GM12865 (cell line): ENCODE results near the gene NXPH1.
A peak's percentile ranks its signal among the peaks of the same experiment; 100 is the strongest.

Source experiments
- DNase-seq: peaks from one replicate; pipeline ENCODE4 v3.0.0; 2010; ENCODE audit warnings: low read depth
- H3K4me3 ChIP-seq: 2 replicates; pipeline ENCODE4 v1.5.1; 2011; ENCODE audit warnings: mild to moderate bottlenecking, low read depth, low read length, control low read depth
- CTCF ChIP-seq: IDR thresholded peaks from 2 replicates; pipeline ENCODE4 v1.5.1; 2011; ENCODE audit warnings: low read length, control low read depth, low read depth, inconsistent platforms; ENCODE audit not compliant: insufficient read depth; ENCODE audit errors: missing control alignments

Gene NXPH1

GRCh38 chr7:8627325-8627724 lies 193.9 kb downstream of the NXPH1 start:
- no peak for DNase-seq
- no peak for TF ChIP-seq CTCF
- no peak overlapping the region for H3K4me3 ChIP-seq

GRCh38 chr7:8628656-8629055 lies 195.2 kb downstream of the NXPH1 start:
- no peak for TF ChIP-seq CTCF
- H3K4me3 ChIP-seq = no peak overlapping the region
- no peak for DNase-seq

GRCh38 chr7:8629504-8629903 lies 196.1 kb downstream of the NXPH1 start:
- no peak overlapping the region for H3K4me3 ChIP-seq
- no peak for DNase-seq
- no peak for TF ChIP-seq CTCF

- DNase-seq = no peak
- no peak for TF ChIP-seq CTCF
- H3K4me3 ChIP-seq = no peak overlapping the region
Measured at GRCh38 chr7:8637322-8637721, 203.9 kb downstream of the NXPH1 start.

- DNase-seq = no peak
- no peak for TF ChIP-seq CTCF
- H3K4me3 ChIP-seq = no peak overlapping the region
Measured at GRCh38 chr7:8638076-8638475, 204.7 kb downstream of the NXPH1 start.

GRCh38 chr7:8639668-8640067 lies 206.3 kb downstream of the NXPH1 start:
- no peak for TF ChIP-seq CTCF
- peak; percentile 17 for DNase-seq
- H3K4me3 ChIP-seq = no peak overlapping the region

GRCh38 chr7:8640671-8641070 lies 207.3 kb downstream of the NXPH1 start:
- no peak for DNase-seq
- TF ChIP-seq CTCF = no peak
- H3K4me3 ChIP-seq = no peak overlapping the region
